ENCODE data around the gene REPS1.

GRCh38 chr6:138953451-138953850, 34.6 kb downstream of the REPS1 start:
- TF ChIP-seq ZBTB33 (IDR thresholded peaks at IDR 0.05; ENCODE audit: borderline replicate concordance, low read depth) = no peak
- TF ChIP-seq RFX5 (IDR thresholded peaks at IDR 0.05; ENCODE audit: low read length) = no peak
- TF ChIP-seq EP300 (IDR thresholded peaks at IDR 0.05; ENCODE audit: borderline replicate concordance in 1 of 2, low read depth in 1 of 2, low read length in 1 of 2) = no peak
- no peak for TF ChIP-seq JUND (IDR thresholded peaks at IDR 0.05)
- TF ChIP-seq CTCF (IDR thresholded peaks at IDR 0.05) = no peak
- TF ChIP-seq GABPA (IDR thresholded peaks at IDR 0.05; ENCODE audit: low read depth) = no peak
- TF ChIP-seq FOXJ3 (CRISPR knock-in tag; IDR thresholded peaks at IDR 0.05) = no peak
